AML-193 (cell line): ENCODE measurements around the gene SYNPO2.
"Not testable (repeated sequence)": the region's sequence is repeated elsewhere in the genome, so short reads cannot be mapped to it uniquely, and the experiment has no call there.

ENCODE experiments used
- DNase-seq, 2 experiments: peaks; one replicate each; lab custom pipeline; 2025; lab: John Stamatoyannopoulos, UW

SYNPO2 gene

DNA sequence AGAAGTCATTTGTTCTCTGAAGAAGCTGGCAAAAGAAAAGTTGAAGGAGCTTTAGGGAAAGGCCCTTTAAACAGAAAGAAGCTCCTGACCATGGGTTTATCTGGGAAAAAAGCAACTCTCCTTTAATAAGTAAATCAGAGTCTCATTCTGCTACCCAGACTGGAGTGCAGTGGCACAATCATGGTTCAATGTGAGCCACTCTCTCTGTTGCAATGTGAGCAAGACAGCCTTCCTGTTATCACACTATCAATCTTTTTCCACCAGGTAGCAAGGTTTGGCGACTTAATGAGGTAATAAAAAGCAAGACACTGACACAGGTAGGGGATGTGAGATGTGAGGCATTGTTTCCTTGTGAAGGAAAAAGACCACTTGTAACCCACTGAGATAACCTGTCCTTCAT lies 111.3 kb downstream of the SYNPO2 start:
- DNase-seq, result no peak

DNA sequence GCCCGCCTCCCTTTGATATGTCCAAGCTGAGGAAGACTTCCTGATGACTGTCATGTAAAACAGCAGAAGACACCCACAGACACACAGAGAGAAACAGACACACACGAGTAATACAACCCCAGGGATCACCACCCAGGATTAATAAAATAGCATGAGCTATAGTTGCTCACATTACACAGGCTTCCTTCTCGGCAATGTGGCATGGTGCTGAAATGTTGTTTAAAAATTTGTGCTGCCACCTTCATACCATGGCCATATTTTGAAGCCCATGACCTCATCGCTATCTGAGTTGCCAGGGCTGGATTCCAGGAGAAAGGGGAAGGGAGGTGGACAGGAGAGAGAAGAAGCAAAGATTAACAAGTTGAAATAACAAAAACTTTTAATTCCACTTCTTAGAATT lies 111.7 kb downstream of the SYNPO2 start:
- DNase-seq, result no peak

DNA sequence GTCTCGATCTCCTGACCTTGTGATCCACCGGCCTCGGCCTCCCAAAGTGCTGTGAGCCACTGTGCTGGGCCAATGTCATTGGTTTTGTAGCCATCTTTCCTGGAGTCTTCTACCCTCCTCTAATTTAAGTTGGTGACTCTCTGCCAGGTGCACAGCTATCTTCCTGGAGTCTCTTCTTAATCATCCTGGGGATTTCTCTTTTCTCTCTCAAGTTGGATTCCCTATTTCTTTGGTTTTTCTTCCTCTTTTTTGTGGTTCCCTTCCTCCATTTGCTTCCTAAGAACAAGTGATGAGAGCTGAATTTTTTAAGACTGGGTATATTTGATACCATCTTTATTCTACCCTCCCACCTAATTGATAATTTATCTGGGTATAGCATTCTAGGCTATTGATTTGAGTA lies 113.8 kb downstream of the SYNPO2 start:
- DNase-seq, result no peak

DNA sequence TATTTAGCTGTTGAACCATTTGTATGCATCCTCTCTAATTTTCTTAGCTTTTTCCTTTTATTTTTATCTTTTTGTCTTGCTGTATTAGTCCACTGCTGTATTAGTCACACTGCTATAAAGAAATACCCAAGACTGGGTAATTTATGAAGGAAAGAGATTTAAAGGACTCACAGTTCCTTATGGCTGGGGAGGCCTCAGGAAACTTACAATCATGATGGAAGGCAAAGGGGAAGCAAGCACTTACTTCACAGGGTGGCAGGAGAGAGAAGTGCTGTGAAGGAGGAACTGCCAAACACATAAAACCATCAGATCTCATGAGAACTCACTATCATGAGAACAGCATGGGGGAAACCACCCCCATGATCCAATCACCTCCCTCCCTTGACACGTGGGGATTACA lies 114.3 kb downstream of the SYNPO2 start:
- peak; percentile 31 to 41 for DNase-seq

DNA sequence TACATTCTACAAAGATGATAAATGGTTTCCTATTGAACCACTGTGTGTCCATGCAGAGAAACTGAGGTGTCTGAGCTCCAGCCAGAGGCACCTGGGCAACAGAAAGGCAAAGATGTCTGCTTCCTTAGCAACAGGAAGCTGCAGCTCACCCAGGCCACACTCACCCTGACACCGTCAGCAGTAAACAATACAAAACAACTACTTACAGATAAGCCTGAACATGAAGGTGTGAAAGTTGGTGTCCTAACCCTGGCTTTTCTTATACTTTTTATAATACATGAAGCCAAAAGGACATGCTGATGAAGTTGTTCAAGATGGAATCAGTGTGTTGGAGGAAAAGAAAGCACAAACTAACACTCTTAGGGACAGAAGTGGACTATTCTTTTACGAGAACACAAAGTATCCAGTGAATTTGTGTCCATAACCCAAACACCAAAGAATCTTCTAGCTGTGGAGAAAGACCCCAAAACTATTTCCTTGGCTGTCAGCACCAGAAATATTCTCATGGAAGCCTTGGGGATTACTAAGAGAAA lies 117.3 kb downstream of the SYNPO2 start:
- no peak for DNase-seq

DNA sequence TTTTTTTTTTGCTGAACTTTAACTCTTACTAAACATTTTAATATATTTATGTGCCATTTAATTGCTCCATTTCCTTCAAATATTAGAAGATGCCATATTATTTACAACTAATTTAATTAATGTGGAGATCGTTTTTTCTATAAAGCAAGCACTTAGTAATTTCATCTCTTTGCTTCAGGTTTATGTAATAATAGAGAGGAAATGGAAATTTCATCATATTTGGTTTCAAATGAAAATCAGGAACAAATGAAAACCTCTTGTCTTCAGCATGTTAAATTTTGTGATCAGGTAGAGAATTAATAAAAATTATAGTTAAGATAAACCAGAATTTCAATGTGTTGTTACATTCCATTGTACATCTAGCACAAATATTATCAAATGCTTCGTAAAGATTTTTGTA lies 120.1 kb downstream of the SYNPO2 start:
- peak; percentile 50 to 55 for DNase-seq

DNA sequence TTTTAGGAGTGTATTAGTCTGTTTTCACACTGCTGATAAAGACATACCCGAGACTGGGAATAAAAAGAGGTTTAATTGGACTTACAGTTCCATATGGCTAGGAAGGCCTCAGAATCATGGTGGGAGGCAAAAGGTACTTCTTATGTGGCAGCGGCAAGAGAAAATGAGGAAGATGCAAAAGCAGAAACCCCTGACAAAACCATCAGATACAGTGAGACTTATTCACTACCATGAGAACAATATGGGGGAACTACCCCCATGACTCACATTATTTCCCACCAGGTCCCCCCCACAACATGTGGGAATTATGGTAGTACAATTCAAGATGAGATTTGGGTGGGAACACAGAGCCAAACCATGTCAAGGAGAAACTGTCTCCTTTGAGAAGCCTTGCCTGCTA lies 121.6 kb downstream of the SYNPO2 start:
- not testable (repeated sequence) for DNase-seq

DNA sequence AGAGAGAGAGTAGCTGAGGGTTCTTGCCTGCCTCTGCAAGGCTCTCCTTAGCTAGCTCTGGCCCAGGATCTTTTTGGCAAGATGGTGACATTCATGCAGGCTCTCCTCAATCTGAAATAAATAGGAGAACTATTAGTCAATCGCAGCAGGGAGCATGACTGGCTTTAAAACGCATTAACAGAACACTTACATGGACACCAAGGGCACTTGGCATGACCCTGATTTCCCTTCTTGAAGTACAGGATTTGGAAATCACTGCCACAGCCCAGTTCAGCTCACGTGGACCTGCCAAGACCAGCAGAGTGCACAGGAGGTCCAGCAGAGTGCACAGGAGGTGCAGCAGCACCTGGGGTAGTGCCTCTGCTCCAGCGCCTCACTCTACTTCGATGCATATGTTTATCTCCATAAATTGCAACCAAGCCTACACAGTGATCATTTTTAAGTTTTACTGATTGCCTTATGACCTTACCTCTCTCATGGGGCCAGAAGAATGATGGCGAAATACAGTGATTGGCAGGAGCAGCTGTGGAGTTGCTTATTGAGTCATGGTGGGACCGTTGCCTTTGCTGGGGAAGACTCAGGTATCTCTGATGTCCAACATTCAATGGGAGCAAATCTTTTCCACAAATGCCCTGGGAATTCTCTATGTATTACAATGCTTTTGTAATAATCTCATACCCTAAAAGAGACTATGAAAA lies 122.4 kb downstream of the SYNPO2 start:
- DNase-seq, result no peak

DNA sequence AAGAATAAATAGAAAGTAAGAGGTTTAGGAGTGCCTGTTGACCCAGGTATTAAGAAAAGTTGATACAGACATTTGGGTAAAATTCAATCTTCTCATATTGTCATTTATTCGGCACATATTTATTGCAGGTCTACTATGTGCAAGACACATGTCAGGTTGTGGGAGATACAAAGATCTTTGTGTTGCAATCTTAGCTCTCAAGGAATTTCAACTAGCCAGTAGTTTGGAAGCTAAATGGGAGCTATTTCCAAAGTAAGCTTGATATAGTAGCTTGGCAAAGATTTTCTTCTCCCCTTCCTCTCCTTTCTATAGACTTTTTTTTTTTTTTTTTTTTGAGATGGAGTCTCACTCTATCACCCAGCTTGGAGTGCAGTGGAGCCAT lies 122.9 kb downstream of the SYNPO2 start:
- no peak for DNase-seq

DNA sequence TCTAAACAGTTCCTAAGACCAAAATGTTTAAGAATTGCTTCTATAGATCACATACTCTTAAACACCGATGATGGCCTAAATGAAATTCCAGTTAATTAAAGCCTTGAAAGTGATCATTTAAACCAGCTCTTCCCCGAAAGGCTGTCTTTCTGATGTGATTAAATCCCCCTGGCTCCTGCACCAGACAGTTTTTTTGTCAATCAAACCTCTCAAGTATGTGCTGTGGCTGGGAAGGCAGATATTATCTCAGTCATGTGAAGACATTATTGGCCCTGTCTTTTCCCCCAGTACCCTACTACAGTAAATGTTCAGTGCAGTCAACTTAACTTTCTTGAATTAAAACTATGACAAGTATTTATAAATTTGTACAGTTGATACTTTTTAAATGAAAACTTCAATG lies 126.0 kb downstream of the SYNPO2 start:
- DNase-seq, result no peak

DNA sequence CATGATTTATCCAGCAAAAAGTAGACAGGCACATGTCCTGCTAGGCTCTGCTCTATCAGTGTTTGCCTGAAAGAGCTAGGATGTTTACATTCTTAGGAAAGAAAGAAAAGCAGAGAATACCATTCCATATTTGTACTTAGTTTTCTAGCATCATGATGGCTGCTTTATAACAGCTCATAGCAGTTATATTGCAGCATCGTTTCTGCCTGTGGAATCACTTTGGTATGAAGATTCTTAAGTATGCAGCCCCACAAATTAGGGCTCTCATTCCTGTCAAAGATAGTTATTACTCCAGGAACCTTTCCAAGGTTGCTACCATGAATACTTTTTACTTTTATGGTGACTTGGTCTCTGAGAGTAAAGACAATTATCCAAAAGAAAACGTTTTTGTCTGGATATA lies 128.0 kb downstream of the SYNPO2 start:
- no peak for DNase-seq

DNA sequence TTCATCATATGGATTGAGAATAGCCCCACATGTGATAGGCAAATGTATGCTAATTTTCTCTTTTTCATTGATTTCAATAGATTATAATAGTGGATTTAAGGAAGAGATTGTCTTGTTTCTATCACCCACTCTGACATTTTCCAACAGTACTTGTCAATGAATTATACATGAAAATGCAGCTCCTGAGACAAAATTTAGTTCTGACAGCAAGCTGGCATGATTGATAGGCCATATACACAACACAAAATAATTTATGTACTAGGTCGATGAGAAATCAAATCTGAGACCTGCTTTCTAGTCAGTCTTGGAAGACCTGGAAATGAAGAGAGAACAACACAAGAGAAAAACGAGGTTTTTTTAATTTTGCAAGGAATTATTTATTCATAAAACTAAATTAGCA lies 129.0 kb downstream of the SYNPO2 start:
- no peak for DNase-seq

DNA sequence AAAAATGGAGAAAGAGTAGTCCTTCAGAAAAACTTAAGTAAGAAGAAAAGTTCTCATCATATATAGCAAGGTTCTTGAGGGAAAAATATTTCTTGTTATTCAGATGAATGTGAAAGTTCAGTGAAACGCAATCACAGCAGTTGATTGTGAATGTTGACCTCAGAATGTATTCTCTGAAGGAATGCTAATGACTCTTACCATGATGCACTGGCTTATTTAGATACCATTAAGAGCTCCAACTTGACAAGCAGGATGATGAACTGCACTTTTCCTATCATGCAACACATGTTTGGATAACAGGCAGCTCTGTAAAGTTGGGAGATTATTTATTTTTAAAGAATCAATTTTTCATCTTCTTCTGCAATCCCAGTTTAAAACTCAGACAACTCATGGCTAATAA lies 131.5 kb downstream of the SYNPO2 start:
- no peak for DNase-seq

DNA sequence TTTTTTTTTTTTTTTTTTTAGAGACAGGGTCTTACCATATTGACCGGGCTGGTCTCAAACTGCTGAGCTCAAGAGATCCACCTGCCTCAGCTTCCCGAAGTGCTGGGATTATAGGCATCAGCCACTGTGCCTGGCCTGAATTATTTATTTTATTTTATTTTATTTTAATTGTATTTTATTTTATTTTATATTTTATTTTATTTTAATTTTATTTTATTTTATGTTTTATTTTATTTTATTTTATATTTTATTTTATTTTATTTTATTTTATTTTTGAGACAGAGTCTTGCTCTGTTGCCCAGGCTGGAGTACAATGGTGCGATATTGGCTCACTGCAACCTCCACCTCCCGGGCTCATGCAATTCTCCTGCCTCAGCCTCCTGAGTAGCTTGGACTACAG lies 133.9 kb downstream of the SYNPO2 start:
- DNase-seq, result not testable (repeated sequence)

DNA sequence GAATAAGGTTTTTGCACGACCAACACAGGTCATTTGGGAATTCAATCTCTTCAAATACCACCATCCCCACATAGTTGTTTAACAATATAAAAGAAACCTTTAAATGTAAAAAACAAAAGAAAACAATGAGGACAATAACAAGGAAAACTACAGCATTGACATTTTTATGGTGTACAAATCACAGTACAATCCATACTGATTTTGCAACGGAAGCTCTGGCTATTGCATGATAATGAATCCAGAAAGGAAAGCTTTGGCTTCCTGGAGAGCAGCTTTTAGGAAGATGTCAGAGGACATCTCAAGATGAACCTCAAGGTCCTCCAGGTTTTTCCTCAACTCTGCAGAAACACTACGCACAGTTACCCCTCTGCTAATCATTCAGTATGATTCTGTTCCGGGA lies 135.4 kb downstream of the SYNPO2 start:
- no peak for DNase-seq

DNA sequence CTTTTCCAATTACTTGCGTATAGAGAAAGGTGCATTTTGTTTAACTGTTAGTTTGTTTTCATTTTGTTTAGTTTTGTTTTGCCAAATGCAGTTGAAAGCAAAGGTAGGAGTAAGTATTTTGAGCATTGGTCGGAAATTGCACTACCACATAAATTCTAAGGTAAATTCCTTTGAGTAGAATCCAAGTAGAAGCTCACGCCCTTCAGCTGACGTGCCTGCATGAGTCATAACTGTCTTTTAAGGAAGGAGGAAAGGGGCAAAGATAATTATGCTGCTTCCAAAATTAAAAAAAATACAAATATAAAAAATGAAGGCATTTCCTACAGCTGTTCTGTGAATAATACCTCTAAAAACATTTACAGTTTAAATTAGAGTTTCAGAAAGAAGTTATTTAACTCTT lies 136.8 kb downstream of the SYNPO2 start:
- peak; percentile 29 to 48 for DNase-seq

DNA sequence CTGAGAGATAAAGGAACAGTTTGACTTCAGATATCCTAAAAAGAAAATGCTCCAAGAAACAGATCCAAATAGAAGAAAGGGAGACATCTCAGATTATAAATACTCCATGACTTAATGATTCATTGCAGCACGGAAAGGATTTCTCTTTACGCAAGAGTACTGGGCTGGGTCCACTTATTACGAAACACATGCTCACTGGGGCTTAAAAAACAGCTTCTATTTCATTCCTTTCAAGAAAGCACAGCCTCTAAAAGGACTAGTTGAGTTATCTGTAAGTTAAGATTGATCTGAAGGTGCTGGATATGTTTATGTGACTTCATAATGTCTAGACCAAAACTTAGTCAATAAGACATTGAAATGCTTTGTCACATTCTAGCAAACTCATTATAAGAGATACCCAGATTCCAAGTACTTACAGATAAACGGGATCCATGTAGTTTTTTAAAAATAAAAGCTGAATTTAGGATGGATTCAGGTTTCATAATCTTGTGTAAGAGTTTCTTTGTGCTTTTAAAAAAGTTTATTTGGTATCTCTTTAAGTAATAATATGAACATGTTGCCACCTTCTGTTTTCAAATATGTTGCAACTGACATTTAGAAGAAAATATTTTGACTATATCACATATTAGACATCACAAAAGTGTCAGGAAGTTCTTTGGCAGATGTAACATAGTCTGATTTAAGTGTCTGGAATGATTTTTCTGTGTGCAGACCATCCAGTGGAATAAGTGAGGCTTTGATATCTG lies 137.4 kb downstream of the SYNPO2 start:
- peak; percentile 78 to 80 for DNase-seq

DNA sequence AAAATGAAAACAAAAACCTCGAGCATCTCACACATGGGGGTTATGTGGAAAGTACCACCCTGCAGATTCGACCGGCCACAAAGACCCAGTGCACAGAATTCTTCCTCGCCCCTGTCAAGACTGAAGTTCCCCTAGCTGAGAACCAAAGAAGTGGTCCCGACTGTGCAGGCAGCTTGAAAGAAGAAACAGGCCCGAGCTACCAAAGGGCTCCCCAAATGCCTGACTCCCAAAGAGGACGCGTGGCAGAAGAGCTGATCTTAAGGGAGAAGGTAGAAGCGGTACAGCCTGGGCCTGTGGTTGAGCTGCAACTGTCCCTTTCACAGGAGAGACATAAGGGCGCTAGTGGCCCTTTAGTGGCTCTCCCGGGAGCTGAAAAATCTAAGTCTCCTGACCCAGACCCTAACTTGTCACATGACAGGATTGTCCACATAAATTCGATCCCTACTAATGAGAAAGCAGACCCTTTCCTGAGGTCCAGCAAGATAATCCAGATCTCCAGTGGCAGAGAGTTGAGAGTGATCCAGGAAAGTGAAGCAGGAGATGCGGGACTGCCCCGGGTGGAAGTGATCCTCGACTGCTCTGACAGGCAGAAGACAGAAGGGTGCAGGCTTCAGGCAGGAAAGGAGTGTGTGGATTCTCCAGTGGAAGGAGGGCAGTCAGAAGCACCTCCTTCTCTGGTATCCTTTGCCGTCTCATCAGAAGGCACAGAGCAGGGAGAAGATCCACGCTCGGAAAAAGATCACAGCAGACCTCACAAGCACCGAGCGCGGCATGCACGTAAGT lies 138.2 kb downstream of the SYNPO2 start:
- no peak for DNase-seq

DNA sequence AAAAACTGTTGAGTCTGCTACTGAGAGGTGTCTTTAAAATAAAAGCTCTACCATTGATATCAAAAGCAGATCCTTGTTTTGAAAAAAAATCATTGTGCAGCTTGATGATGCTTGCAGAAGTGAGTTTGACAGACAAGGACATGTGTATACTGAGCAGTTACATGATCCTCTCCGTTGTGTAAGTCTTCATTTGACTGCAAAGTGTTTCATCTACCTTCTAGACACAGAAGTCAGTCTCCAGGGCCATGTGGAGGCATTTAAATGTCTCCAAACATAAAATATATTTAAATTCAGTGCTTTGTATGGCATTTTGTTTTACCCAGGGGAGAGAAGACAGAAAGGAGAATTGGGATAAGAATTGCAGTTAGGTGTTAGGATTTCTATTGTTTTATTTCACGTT lies 139.2 kb downstream of the SYNPO2 start:
- DNase-seq, result no peak

DNA sequence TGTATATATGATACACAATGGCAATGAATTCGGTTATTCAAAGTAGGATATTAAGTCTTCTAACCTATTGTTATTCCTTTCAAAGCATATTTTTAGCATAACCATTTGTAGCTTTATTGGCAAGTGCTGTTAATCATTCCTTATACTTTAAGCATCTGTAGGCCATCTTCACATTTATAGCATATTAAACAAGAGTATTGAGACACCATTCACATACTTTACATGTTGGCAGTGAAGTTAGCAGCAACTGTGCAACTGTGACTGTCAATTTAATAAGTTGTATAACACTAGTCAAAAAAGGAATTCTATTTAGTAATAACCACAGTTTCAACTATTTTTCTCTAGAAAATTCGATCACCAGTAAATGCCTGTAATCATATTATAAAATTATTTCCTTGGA lies 139.6 kb downstream of the SYNPO2 start:
- no peak for DNase-seq

DNA sequence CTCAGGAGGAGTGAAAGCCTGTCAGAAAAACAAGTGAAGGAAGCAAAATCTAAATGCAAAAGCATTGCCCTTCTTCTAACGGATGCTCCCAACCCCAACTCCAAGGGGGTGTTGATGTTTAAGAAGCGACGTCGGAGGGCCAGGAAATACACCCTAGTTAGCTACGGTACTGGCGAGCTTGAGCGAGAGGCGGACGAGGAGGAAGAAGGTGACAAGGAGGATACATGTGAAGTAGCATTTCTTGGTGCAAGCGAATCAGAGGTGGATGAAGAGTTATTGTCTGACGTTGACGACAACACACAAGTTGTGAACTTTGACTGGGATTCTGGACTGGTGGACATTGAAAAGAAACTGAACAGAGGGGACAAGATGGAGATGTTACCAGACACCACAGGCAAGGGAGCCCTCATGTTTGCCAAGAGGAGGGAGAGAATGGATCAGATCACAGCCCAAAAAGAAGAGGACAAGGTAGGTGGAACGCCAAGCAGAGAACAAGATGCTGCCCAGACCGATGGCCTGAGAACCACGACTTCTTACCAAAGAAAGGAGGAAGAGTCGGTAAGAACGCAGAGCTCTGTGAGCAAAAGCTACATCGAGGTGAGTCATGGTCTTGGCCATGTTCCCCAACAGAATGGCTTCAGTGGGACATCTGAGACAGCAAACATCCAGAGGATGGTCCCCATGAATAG lies 141.3 kb downstream of the SYNPO2 start:
- no peak for DNase-seq

DNA sequence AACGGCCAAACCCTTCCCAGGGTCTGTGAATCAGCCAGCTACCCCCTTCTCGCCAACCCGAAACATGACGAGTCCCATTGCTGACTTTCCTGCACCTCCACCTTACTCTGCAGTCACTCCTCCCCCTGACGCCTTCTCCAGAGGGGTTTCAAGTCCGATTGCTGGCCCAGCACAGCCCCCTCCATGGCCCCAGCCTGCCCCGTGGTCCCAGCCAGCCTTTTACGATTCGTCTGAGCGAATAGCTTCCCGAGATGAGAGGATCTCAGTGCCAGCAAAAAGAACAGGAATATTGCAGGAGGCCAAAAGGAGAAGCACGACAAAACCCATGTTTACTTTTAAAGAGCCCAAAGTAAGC lies 141.9 kb downstream of the SYNPO2 start:
- no peak for DNase-seq
